GM20000 (cell line): ENCODE data around the gene PTPRG.

Experiments used
- DNase-seq: peaks from one replicate; pipeline ENCODE4 v3.0.0; 2012; ENCODE audit warnings: low spot score
- TF ChIP-seq, protein P1 (sequence below): IDR thresholded peaks from 2 replicates; pipeline ENCODE4 v1.5.1; 2012; ENCODE audit warnings: mild to moderate bottlenecking, control low read depth; ENCODE audit errors: extremely low read depth, missing control alignments

The PTPRG gene

DNA sequence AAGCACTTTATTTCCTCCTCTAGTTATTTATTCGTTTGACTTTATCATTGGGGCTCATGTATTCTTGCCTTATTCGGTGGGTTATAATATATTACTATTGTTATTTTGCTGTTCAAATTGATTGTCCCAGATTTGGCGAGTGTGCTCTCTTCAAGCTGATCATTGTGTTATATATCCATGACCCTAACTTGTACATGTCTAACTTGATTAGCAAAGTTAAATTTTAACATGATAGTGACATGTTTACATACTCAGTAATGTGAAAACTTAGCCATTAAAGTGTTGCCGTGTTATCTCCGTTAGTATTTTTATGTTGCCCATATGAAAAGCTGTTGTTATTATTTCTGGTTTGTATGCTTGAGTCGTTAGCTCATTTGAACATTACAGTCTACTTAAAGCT lies 327.9 kb downstream of the PTPRG start:
- no peak for DNase-seq
- TF ChIP-seq, protein P1, sequence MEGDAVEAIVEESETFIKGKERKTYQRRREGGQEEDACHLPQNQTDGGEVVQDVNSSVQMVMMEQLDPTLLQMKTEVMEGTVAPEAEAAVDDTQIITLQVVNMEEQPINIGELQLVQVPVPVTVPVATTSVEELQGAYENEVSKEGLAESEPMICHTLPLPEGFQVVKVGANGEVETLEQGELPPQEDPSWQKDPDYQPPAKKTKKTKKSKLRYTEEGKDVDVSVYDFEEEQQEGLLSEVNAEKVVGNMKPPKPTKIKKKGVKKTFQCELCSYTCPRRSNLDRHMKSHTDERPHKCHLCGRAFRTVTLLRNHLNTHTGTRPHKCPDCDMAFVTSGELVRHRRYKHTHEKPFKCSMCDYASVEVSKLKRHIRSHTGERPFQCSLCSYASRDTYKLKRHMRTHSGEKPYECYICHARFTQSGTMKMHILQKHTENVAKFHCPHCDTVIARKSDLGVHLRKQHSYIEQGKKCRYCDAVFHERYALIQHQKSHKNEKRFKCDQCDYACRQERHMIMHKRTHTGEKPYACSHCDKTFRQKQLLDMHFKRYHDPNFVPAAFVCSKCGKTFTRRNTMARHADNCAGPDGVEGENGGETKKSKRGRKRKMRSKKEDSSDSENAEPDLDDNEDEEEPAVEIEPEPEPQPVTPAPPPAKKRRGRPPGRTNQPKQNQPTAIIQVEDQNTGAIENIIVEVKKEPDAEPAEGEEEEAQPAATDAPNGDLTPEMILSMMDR = no peak

DNA sequence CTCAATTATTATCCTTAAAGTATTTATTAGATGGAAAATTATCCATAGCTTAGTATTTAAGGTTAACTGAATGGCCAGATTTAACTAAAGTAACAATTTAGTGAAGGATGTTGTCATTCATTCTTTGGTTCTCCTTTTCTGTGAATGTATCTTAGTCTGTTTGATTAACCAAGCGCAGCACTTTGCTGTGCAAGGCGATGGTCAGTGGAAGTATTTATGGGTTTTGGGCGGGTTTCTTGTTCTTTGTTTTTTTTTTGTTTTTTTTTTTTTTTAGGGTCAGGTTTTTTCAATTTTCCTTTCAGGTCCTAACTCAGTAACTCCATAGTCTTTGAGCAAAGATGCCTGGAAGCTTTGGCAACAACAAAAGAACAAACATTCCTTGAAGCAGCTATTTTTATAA lies 328.8 kb downstream of the PTPRG start:
- TF ChIP-seq, protein P1 = no peak
- DNase-seq = no peak

DNA sequence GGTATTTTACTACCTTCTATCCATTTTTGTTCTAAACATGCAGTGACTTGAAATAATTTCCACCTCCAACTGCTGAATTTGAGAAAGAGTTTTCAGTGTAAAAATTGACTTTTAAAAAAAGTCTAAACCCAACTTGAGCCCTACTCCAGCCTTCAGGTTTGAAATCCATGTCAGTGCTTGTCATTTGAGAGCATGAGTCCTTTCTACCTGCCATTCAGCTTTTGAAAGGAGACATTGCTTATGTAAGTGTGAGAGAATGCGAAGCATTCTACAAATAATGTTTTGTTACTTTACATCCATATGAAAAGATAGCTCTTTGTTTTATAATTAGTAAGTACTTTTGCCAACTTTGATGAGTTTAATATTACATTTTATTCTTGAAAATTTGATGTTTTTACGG lies 329.2 kb downstream of the PTPRG start:
- TF ChIP-seq, protein P1 = no peak
- no peak for DNase-seq

DNA sequence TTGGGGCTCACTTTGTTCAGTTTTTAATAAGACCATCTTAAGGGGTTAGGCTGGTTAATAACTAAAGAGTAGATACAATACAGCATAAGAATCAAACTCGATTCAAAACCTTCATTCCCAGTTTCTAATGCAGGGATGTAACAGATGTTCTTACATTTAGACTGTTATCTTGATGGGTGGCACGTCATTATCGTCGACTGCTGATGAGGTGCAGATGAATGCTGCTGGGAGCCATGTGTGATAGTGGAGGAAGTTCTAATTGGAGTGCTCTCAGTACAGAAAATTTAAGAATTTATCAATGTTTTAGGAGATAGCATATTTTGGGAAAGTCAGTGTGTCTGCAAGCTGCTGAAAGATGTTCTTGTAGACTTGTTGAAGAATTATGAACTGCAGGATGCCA lies 331.5 kb downstream of the PTPRG start:
- no peak for DNase-seq

DNA sequence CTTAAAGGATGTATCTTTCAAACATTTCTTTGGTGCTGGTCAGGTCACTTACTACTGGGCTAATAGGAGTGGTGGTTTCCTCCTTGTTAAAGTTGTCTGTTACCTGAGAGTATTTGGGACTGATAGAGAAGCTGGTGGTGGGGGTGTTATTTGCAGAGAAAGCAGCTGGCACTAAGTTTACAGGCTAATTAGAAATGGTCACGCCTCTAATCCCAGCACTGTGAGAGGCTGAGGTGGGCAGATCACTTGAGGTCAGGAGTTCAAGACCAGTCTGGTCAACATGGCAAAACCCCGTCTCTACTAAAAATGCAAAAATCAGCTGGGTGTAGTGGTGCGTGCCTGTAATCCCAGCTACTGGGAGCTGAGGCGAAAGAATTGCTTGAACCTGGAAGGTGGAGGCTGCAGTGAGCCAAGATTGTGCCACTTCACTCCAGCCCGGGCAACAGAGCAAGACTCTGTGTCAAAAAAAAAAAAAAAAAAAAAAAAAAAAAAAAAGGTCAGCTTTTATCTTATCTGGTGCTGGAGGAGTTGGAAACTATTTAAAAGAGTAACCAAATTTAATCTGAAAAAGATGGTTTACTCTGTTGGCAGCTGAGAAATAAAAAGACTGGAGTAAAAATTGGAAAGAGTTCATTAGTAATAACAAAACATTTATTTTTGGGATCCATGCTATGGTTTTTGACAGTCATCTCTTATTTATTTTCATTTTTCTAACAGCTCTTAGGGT lies 332.6 kb downstream of the PTPRG start:
- DNase-seq = no peak
- TF ChIP-seq, protein P1 = no peak

More for the DNA sequence above, 331.5 kb downstream of the PTPRG start:
- TF ChIP-seq, protein P1 = no peak

DNA sequence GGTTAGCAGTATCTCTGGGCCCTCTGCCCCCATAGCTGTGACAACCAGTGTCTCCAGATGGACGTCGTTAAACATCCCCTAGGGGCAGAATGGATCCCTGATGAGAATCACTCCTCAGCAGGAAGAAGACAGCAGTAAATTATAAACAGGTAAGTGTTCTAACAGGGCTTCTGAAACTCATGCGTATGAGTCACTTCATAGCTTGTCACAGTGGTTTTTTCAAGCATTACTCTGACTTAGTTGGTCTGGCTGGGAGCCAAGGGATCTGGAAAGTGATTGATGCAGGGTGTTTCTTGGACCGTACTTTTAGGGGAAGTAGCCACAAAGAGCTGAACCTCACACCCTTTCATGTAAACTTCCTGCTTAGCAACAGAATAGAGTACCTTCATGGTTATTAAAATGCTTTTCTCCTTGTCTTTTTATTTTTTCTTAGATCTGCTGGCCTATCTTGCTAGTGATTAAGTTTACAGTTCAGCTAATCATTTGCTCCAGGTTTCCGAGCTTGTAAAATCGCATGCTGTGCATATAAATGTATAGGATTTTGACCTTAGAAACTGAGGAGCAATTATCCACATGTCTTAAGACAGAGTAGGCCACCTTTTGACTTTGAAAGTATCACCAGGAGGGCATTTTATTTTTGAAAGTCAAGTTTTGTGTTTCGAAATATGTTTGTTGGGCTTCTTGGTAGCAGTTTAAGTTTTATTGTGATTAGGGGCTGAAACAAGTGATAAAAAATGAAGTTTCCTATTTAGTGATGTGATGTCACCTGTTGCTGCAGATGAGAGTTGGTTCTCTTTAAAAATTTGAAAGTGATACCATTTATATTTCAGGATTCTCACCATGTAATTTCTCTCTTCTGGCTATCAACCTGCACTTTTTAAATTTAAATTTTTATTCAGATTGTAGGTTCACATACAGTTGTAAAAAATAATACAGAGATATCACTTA lies 333.9 kb downstream of the PTPRG start:
- TF ChIP-seq, protein P1 = no peak
- peak; percentile 68 for DNase-seq

DNA sequence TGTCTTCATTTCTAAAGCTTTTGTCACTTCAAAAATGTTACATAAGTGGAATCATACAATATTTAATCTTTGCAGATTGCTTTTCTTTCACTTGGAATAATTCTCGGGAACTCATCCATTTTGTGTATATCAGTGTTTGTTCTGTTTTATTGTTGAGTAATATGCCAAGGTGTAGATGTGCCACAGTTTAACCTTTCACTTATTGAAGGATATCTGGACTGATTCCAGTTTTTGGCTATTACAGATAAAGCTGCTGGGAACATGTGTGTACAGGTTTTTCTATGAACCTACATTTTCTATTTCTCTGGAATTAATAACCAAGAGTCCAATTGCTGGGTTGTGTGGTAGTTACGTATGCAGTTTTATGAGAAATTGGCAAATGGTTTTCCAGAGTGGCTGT lies 334.9 kb downstream of the PTPRG start:
- TF ChIP-seq, protein P1 = no peak
- no peak for DNase-seq
